GM12801 (cell line): ENCODE results near the gene HOXA9.

Experiments used
- CTCF ChIP-seq: IDR thresholded peaks from one replicate; pipeline ENCODE4 v1.5.1; 2011; ENCODE audit warnings: control low read depth; ENCODE audit not compliant: insufficient read length; ENCODE audit errors: extremely low read depth

The HOXA9 gene

GRCh38 chr7:27161214-27161720 lies 4.1 kb downstream of the HOXA9 start:
- no peak for TF ChIP-seq CTCF

DNA sequence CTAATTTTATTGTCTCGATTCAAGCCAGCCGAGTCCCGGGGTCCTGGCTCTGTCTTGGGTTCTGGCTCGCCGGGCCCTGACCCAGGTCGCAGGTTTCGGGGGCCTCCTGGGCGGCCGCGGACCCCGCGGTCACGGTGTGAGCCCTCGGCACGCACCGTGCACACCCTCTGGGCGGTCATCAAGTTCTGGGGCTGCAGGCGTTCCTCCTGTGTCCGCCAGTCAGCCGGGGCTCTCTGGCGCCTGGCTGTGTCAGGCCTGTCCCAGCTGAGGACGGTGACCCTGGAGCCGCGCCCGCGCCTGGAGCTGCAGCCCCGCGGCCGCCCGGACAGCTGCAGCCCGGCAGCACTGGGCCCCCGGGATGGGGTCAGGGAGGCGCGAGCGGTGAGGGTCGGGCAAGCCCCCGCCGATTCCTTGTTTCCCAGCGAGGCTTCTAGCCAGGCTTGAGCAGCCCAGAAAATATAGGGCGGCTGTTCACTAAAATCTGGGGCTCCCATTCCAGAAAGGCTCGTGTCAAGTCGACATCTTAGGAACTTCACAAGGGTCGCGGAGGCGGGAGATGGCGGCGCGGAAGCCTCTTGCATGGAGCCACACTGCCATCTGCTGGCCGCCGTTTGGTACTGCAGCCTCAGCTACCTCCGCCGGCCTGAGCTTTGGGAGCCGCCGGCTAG lies 4.7 kb downstream of the HOXA9 start:
- TF ChIP-seq CTCF, result no peak

GRCh38 chr7:27160145-27160545 lies 5.2 kb downstream of the HOXA9 start:
- TF ChIP-seq CTCF, result no peak

GRCh38 chr7:27159266-27160144 lies 5.8 kb downstream of the HOXA9 start:
- no peak for TF ChIP-seq CTCF

DNA sequence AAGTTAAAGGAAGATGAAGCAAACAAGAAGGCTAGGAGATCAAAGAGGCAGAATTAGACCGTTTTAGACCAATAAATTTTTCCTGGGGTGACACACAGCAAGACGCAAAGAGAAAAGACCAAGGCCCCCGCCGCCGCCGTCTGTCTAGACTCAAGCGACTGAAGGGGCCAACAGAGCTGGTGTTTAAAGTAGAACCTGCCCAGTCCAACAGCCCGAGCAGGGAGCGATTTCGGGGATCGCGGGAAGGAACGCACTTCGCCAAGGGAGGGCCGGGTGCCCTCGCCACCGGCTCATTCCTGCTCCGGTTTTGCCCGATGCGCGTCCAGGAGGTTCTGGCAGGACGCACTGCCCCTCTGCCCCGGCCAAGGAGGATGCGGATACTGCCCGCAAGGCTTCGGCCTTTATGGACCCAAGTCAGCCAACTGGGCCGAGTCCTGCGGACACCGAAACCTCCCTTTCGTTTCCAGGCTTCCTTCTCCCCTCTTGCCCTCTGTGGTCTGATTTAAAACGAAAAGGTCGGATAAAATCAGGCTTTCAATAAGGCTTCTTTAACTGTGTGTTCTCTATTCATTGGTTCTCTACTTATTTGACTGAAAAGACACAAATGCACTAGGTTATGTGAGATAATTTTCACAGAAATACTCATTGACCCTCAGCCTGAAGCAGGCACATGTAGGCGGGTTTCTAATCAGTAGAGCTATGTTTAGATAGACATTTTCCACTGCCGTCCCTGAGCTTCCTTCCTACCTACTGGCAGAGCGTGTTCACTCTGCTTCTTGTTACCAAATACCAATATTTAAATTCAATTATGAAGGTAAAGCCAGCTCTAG lies 6.7 kb downstream of the HOXA9 start:
- no peak for TF ChIP-seq CTCF

DNA sequence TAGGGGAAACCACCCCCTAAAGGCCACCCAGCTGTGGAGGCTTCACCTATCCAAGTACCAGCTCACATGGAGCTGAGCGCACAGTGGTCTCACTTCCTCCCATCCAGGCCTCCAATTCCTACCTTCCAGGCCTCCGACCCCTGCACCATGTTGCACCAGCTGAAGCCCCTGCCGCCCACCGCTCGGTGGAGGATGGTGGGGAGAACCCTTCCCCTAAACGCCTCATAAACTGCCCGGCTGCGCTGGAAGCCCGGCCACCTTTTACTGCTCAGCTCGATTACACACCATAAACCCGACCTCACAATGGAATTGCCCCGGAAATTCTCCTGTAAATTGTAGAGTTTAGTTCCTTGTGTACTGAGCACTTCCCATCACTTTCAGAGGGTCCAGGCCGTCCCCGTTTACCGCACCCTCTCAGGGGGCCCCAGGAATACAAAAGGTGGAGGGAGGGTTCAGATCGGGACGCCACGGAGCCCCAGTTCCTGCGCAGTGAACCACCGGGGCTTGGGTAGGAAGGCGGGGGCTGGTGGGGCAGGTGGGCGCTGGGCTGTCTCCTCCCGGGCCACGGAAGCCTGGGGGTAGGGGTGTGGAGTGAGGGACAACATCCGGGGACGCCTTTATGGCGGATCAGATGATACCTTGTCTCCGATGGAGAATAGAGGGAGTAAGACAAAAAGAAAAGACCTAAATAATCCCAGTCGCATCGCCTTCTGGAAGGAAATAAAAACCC lies 7.5 kb downstream of the HOXA9 start:
- TF ChIP-seq CTCF, result no peak
